OCI-LY3 (cell line): Measurements from ENCODE around the gene SERINC5.

Source experiments
- H2AFZ ChIP-seq: fragments of 200-600, 300-600 bp; shearing (Covaris generic); 2 replicates; pipeline ENCODE4 v1.6.0; 2014; ENCODE audit warnings: antibody characterized with exemption, low read depth, low read length
- H3K27ac ChIP-seq: fragments of 200-600, 300-600 bp; sonication (generic); 2 replicates; pipeline ENCODE4 v1.5.1; 2014; ENCODE audit warnings: mild to moderate bottlenecking, low read length, moderate library complexity, mixed read lengths
- H3K27me3 ChIP-seq: fragments of 200-600, 300-600 bp; sonication (generic); 2 replicates; pipeline ENCODE4 v1.6.1; 2014; ENCODE audit warnings: low read depth, low read length, mixed read lengths
- H3K36me3 ChIP-seq: fragments of 200-600, 300-600 bp; sonication (generic); replicated peaks from 2 replicates; pipeline ENCODE3; 2014; ENCODE audit warnings: low read depth, low read length, mixed read lengths
- H3K4me1 ChIP-seq: fragments of 300-600, 200-600 bp; sonication (generic); 2 replicates; pipeline ENCODE4 v1.6.1; 2014; ENCODE audit warnings: low read length, mixed read lengths
- H3K4me2 ChIP-seq: fragments of 200-600, 300-600 bp; sonication (generic); 2 replicates; pipeline ENCODE4 v1.6.1; 2014; ENCODE audit warnings: low read length, mixed read lengths
- H3K4me3 ChIP-seq: fragments of 300-600, 200-600 bp; sonication (generic); 2 replicates; pipeline ENCODE4 v1.5.1; 2014; ENCODE audit warnings: antibody characterized with exemption, mild to moderate bottlenecking, low read length, moderate library complexity
- H3K79me2 ChIP-seq: fragments of 300-600, 200-600 bp; shearing (Covaris generic); 2 replicates; pipeline ENCODE4 v1.6.1; 2014; ENCODE audit warnings: mild to moderate bottlenecking, low read length, mixed read lengths
- H3K9ac ChIP-seq: fragments of 300-600, 200-600 bp; shearing (Covaris generic); 2 replicates; pipeline ENCODE4 v1.6.0; 2014; ENCODE audit warnings: mild to moderate bottlenecking, low read length, moderate library complexity
- H3K9me3 ChIP-seq: fragments of 200-600, 300-600 bp; shearing (Covaris generic); 2 replicates; pipeline ENCODE4 v1.6.1; 2014; ENCODE audit warnings: low read length, mixed read lengths; ENCODE audit not compliant: insufficient read depth
- H4K20me1 ChIP-seq: fragments of 200-600, 300-600 bp; sonication (generic); 2 replicates; pipeline ENCODE4 v1.6.1; 2016; ENCODE audit warnings: low read length, mixed read lengths; ENCODE audit not compliant: insufficient read depth
- CTCF ChIP-seq: fragments of 200-600, 300-600 bp; sonication (generic); IDR thresholded peaks from 2 replicates; pipeline ENCODE4 v1.5.1; 2014; ENCODE audit warnings: antibody characterized with exemption, low read length, low read depth
- EZH2phosphoT487 ChIP-seq: fragments of 200-600 bp; shearing (Covaris generic); IDR thresholded peaks from 2 replicates; pipeline ENCODE4 v1.6.1; 2018; ENCODE audit warnings: antibody characterized with exemption, mixed run types, low read depth

SERINC5 gene

DNA sequence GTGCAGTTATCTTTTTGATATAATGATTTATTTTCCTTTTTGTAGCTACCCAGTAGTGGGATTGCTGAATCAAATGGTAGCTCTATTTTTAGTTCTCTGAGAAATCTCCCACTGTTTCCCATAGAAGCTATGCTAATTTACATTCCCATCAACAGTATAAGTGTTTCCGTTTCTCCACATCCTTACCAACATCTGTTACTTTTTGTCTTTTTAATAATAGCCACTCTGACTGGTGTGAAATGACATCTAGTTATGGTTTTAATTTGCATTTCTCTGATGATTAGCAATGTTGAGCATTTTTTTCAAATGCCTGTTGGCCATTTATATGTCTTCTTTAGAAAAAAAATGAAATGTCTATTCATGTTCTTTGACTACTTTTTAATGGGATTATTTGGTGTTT lies 94.7 kb downstream of the SERINC5 start:
- TF ChIP-seq CTCF (no peak), EZH2phosphoT487 (no peak)
- H3K36me3 ChIP-seq = no peaks in the 10 kb centered on the region
- H4K20me1 ChIP-seq = no peaks in the 10 kb centered on the region
- H3K9me3 ChIP-seq = no peaks in the 10 kb centered on the region
- no peak overlapping the region for H2AFZ ChIP-seq
- no peaks in the 10 kb centered on the region for H3K4me1 ChIP-seq
- no peak overlapping the region for H3K27ac ChIP-seq
- H3K4me2 ChIP-seq = no peak overlapping the region
- no peak overlapping the region for H3K4me3 ChIP-seq
- H3K27me3 ChIP-seq = no peaks in the 10 kb centered on the region
- H3K9ac ChIP-seq = no peak overlapping the region
- H3K79me2 ChIP-seq = no peaks in the 10 kb centered on the region

DNA sequence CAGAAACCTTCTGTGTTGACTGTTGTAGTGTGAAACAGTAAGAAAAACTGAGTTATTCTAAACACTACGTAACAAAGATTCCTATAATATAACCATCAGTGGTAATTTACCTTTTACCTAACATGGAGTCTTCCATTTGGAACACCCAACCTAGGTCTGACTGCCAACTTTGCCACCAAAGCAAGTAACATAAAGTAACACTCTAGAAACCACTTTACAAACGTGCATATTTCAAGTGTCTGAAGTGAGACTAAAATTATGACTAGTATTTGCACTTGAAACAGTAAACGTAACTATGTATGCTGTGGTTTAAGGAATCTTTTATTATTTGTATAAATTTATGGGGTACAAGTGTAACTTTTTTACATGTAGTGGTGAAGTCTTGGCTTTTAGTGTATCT lies 95.6 kb downstream of the SERINC5 start:
- H3K27me3 ChIP-seq = no peaks in the 10 kb centered on the region
- H3K4me2 ChIP-seq = no peak overlapping the region
- no peak overlapping the region for H2AFZ ChIP-seq
- TF ChIP-seq EZH2phosphoT487 (no peak), CTCF (no peak)
- no peak overlapping the region for H3K27ac ChIP-seq
- no peaks in the 10 kb centered on the region for H3K36me3 ChIP-seq
- H3K4me3 ChIP-seq = no peak overlapping the region
- no peaks in the 10 kb centered on the region for H4K20me1 ChIP-seq
- no peak overlapping the region for H3K9ac ChIP-seq
- no peaks in the 10 kb centered on the region for H3K4me1 ChIP-seq
- no peaks in the 10 kb centered on the region for H3K9me3 ChIP-seq
- H3K79me2 ChIP-seq = no peaks in the 10 kb centered on the region

DNA sequence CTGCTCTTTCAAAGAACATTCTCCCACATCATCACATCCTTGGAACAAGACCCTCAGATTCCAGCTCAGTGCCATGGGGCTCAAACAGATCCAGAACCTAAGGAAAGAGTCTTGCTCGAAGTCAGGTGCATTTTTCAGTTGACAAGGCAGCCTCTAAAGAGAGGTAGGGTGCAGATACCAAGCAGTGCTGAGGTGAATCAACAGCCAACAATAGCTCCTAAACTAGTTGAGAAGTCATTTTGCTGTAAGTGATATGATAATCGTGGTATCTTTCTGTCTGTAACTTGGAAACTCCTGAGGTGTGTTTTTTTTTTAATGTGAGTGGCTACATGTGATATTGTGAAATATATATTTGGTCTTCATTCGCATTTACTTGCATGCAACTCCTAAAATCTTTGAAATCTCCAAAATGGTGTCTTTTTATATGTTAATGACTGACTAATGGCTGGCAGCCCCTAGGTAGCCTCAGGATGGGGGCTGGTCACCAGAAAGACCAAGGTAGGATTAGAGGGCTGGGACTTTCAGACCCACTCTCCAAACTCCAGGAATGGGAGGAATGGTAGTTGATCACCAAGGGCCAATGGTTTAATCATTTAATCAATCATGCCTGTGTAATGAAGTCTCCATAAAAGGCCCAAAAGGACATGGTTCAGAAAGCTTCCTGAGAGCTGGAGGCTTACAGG lies 96.6 kb downstream of the SERINC5 start:
- Histone ChIP-seq H3K9me3 (no peaks in the 10 kb centered on the region), H3K27me3 (no peaks in the 10 kb centered on the region), H2AFZ (no peak overlapping the region), H3K4me1 (no peaks in the 10 kb centered on the region), H3K4me2 (no peak overlapping the region), H3K27ac (no peak overlapping the region), H3K9ac (no peak overlapping the region), H4K20me1 (no peaks in the 10 kb centered on the region), H3K79me2 (no peaks in the 10 kb centered on the region), H3K4me3 (no peak overlapping the region), H3K36me3 (no peaks in the 10 kb centered on the region)
- TF ChIP-seq EZH2phosphoT487 = no peak
- TF ChIP-seq CTCF = no peak

- no peaks in the 10 kb centered on the region for H3K27me3 ChIP-seq
- H3K9me3 ChIP-seq = no peaks in the 10 kb centered on the region
- no peak overlapping the region for H3K9ac ChIP-seq
- H3K4me1 ChIP-seq = no peaks in the 10 kb centered on the region
- H3K79me2 ChIP-seq = no peaks in the 10 kb centered on the region
- no peaks in the 10 kb centered on the region for H4K20me1 ChIP-seq
- no peak overlapping the region for H3K4me3 ChIP-seq
- no peak overlapping the region for H3K27ac ChIP-seq
- no peak overlapping the region for H2AFZ ChIP-seq
- no peaks in the 10 kb centered on the region for H3K36me3 ChIP-seq
- no peak overlapping the region for H3K4me2 ChIP-seq
- TF ChIP-seq EZH2phosphoT487 = no peak
- no peak for TF ChIP-seq CTCF
Observed at GRCh38 chr5:80156156-80156555, 99.7 kb downstream of the SERINC5 start.
